HFF-Myc (cell line): ENCODE results near the gene SLC4A1.

Experiments
- DNase-seq: peaks from one replicate; pipeline ENCODE4 v3.0.0-alpha.2; 2011; ENCODE audit warnings: low read depth; ENCODE audit errors: extremely low read depth
- H3K4me3 ChIP-seq: replicated peaks from 2 replicates; pipeline ENCODE4 v1.5.1; 2011; ENCODE audit warnings: low read depth, mild to moderate bottlenecking, control low read depth, low read length
- TF ChIP-seq, protein P1 (sequence below): IDR thresholded peaks from 2 replicates; pipeline ENCODE4 v1.5.1; 2012; ENCODE audit warnings: mild to moderate bottlenecking, low read depth, low read length, control low read depth; ENCODE audit errors: missing control alignments

Gene SLC4A1

DNA sequence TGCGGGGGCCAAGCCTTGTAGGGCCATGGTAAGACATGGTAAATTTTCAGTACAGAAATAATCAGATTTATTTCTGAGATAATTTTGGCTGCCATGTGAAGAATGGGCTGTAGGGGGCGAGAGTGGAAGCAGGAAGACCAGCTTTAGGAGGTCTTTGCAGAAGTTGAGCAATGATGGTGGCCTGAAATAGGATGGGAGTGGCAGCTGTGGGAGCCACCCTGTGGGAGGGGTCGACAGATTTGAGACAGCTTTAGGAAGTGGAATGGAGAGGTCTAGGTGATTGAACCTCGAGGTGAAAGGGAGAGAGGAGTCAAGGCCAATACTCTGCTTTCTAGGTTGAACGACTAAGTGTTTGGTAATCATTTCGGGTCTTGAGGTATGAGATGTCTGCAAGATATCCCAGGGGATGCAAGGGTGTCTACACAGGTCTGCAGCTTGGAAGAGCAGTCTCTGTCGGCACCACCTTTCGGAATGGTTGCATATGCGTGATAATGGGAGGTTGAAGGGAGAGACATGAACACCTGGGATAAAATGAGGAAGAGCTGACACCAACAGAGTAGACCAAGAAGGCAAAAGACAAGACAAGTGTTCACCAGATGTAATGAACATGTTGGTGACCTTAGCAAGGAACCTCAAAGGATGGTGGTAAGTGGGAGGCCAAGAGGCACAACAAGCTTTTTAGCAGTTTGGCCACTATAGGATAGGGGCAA is 64.0 kb downstream of the SLC4A1 start:
- TF ChIP-seq, protein P1, sequence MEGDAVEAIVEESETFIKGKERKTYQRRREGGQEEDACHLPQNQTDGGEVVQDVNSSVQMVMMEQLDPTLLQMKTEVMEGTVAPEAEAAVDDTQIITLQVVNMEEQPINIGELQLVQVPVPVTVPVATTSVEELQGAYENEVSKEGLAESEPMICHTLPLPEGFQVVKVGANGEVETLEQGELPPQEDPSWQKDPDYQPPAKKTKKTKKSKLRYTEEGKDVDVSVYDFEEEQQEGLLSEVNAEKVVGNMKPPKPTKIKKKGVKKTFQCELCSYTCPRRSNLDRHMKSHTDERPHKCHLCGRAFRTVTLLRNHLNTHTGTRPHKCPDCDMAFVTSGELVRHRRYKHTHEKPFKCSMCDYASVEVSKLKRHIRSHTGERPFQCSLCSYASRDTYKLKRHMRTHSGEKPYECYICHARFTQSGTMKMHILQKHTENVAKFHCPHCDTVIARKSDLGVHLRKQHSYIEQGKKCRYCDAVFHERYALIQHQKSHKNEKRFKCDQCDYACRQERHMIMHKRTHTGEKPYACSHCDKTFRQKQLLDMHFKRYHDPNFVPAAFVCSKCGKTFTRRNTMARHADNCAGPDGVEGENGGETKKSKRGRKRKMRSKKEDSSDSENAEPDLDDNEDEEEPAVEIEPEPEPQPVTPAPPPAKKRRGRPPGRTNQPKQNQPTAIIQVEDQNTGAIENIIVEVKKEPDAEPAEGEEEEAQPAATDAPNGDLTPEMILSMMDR: peak; percentile 68
- no peak overlapping the region for H3K4me3 ChIP-seq
- DNase-seq: no peak

DNA sequence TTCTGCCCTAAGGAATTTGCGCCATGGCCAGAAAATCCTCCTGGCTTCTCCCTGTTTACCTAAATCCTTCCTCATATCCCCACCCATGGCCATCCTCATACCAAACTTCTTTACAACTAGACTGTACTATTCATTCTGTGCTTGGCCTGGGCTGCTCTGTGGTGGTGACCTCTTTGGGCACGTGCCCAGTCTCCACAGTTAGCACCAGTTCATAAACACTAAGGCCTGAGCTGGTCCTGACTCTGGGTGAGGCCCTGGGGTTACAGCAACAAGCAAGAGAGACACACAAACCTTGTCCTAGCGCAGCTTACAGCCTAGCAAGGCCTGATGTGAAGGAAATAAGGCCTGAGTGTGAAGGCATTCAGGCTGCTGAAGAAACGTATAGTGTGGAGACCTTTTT is 65.2 kb downstream of the SLC4A1 start:
- TF ChIP-seq, protein P1: no peak
- DNase-seq: no peak
- no peak overlapping the region for H3K4me3 ChIP-seq

DNA sequence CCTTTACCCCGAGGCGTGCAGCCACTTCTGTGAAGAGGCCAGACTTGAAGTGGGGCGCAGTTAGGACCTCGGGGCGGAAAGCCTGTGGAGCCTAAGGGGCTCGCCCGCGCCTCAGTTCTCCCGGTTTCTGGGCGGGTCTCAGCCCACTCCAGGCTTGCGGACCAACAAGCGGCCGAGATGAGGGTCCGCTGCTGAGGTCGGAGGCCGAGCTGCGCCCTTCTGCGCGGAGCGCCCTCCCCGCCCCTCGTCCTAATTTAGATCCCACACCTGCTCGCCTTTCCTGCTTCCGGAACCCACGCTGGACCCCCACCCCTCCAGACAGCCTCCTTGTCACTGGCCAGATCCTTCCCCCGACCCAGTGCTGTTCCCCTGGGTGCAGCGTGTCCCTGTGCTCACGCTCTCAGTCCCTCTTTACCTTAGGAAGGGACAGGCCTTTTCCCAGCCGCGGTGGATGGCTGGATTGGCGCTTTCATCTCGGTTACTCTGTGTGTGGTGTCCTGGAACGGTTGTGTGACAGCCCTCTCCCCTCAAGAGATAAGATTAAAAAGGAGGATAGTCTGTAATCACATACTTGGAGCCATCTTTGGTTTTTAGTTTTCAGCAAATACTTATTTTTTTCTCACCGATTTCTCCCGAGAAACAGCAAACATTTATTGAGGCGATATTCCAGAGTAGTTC is 67.3 kb downstream of the SLC4A1 start:
- TF ChIP-seq, protein P1: no peak
- peak overlapping the region; percentile 76 for H3K4me3 ChIP-seq
- DNase-seq: no peak

DNA sequence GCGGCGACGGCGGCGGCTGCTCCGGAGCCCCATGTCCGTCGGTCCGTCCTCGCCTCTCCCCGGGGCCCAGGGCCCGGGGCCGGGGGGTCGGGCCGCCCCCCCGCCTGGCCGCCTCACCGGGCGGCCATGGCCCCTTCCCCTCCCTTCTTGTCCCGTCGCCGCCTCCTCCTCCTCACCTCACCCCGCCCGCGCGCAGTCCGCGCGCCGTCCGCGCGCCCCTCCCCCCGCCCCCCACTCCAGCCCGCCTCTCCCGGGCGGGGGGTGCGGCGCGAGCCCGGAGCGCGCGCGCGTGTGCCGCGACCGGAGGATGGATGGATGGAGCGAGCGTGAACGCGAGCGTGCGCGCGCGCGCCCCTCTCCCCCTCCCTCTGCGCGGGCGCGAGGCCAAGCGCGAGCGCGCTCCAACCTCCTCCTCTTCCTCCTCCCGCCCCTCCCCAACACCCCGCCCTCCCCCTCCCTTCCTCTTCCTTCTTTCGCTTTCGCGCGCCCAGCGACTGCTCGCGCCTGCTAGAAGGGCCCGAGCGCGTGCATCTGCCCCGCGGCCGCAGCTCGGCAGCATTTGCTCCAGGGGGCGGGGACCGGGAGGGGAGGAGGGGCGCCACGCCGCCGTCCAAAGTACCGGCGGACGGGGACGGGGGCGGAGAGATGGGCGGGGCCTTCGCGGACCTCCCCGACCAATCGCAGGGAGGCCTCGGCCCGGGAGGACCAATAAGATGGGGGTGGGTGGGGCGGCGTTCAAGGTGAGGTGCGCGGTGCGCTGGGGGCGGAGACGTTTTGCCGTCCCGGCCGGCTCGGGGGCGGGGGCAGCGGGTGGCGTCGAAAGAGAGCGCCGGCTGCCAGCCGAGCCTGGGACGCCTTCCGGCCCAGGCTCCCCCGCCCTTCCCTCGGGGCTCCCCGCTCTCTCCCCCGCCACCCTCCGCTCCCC is 68.1 kb downstream of the SLC4A1 start, which contains the start of gene ATXN7L3:
Gene ATXN7L3, minus strand, starts transcription at position 332 of the 925 bp plus-strand sequence. CDS start 1,814 bp downstream, outside the sequence.
- H3K4me3 ChIP-seq: peak within 1 kb of the TSS; percentile 76
- TF ChIP-seq, protein P1: no peak
- DNase-seq: peak; percentile 82

DNA sequence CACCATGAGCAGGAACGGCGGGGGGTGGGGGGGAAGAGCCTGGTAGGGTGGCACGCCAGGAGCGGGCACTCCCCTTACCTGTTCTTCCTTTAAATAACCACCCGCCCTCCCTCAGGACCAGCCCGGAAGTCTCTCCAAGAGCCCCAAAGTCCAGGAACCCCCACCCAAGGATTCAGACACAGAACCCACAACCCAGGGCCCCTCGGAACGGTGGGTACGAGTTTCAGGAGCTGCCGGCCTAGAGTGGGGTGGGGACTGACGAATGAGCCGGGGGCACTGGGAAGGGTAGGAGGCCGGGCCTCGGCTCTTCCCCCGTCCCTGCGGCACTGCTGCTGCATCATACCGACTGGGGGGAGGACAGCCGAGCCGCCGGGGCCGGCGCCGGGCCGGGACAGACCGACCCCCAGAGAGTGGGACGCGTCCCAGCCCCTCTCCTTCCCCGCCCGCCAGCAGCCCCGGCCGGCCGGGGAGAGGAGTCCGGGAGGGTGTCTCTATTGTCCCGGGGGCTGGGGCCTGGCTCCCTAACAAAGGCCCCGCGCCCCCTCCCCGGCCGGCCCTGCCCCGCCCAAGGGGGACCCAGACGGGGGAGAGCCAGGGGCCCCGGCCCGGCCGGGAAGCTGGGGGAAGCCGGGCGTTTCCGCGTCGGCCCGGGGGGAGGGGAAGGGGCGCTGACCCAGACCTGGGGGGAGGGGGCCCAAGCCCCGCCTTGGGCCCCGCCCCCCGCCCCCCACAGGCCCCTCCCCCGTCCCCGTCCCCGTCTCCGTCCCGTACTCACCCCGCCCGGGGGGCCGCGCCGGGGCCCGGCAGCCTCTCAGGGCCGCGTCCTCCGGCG is 69.0 kb downstream of the SLC4A1 start:
- no peak for DNase-seq
- H3K4me3 ChIP-seq: peak overlapping the region; percentile 76
- TF ChIP-seq, protein P1: no peak
